ENCODE results near the gene SERPINF2. TPM values are rescaled to one million over a fixed set of nuclear protein-coding genes. Genes with fewer than 3 reads are reported as not detected.

The SERPINF2 gene
- total RNA-seq, 4 donors from 2014 or later, result 6.1 to 21.3 (median 11.4) TPM

GRCh38 chr17:1776328-1776727 is 33.7 kb downstream of the SERPINF2 start:
- H3K4me3 ChIP-seq, result no peak overlapping the region
- H3K36me3 ChIP-seq, result peaks cover 0 to 82% (median 4%) of the 10 kb centered on the region in 3 donors
- peak overlapping the region in 2 of 4 donors; percentile 79 to 92 for H3K27ac ChIP-seq
- TF ChIP-seq POLR2A (IDR thresholded peaks at IDR 0.05), result no peak
- TF ChIP-seq EP300 (IDR thresholded peaks at IDR 0.05), result no peak
- no peak for TF ChIP-seq CTCF (IDR thresholded peaks at IDR 0.05)
- DNase-seq (ENCODE audit: low spot score in 2 of 2), result no peak
- H3K27me3 ChIP-seq, result no peaks in the 10 kb centered on the region
- 85 to 88% methylated on average over 10 of the region's 10 CpGs for WGBS, 2 donors
- peaks cover 0 to 54% (median 22%) of the 10 kb centered on the region in 4 donors for H3K4me1 ChIP-seq
- H3K9me3 ChIP-seq, result no peaks in the 10 kb centered on the region

GRCh38 chr17:1776857-1777256 is 34.2 kb downstream of the SERPINF2 start:
- Histone ChIP-seq H3K36me3 (peaks cover 0 to 82% (median 4%) of the 10 kb centered on the region in 3 donors), H3K4me3 (no peak overlapping the region), H3K4me1 (peaks cover 0 to 59% (median 26%) of the 10 kb centered on the region in 4 donors), H3K9me3 (no peaks in the 10 kb centered on the region), H3K27me3 (no peaks in the 10 kb centered on the region), H3K27ac (peak overlapping the region in 2 of 4 donors; percentile 79 to 92)
- TF ChIP-seq POLR2A (IDR thresholded peaks at IDR 0.05) (no peak), EP300 (IDR thresholded peaks at IDR 0.05) (no peak), CTCF (IDR thresholded peaks at IDR 0.05) (no peak)
- 90 to 93% methylated on average over 7 of the region's 7 CpGs for WGBS, 2 donors
- DNase-seq (ENCODE audit: low spot score in 2 of 2), result no peak

GRCh38 chr17:1779571-1780131 is 37.0 kb downstream of the SERPINF2 start:
- Histone ChIP-seq H3K27ac (peak overlapping the region; percentile 62 to 98 (median 87)), H3K4me3 (peak overlapping the region in 1 of 4 donors; percentile 4), H3K4me1 (peaks cover 0 to 59% (median 33%) of the 10 kb centered on the region in 4 donors), H3K27me3 (no peaks in the 10 kb centered on the region), H3K9me3 (no peaks in the 10 kb centered on the region), H3K36me3 (peaks cover 0 to 77% (median 4%) of the 10 kb centered on the region in 3 donors)
- WGBS, 2 donors, result 48% methylated on average over 8 of the region's 8 CpGs
- TF ChIP-seq EP300 (IDR thresholded peaks at IDR 0.05) (peak; percentile 40 to 88), CTCF (IDR thresholded peaks at IDR 0.05) (no peak), POLR2A (IDR thresholded peaks at IDR 0.05) (no peak)
- DNase-seq (ENCODE audit: low spot score in 2 of 2), result peak; percentile 90 to 97

GRCh38 chr17:1782171-1782567 is 39.5 kb downstream of the SERPINF2 start:
- Histone ChIP-seq H3K27ac (peak overlapping the region; percentile 82 to 98 (median 93)), H3K36me3 (peaks cover 0 to 69% (median 4%) of the 10 kb centered on the region in 3 donors), H3K9me3 (no peaks in the 10 kb centered on the region), H3K4me3 (peak overlapping the region in 1 of 4 donors; percentile 7), H3K4me1 (peaks cover 0 to 58% (median 36%) of the 10 kb centered on the region in 4 donors), H3K27me3 (no peaks in the 10 kb centered on the region)
- WGBS, 2 donors, result 57 to 68% methylated on average over 6 of the region's 6 CpGs
- DNase-seq (ENCODE audit: low spot score in 2 of 2), result no peak
- no peak for TF ChIP-seq CTCF (IDR thresholded peaks at IDR 0.05)
- no peak for TF ChIP-seq POLR2A (IDR thresholded peaks at IDR 0.05)
- no peak for TF ChIP-seq EP300 (IDR thresholded peaks at IDR 0.05)

GRCh38 chr17:1783271-1783670 is 40.6 kb downstream of the SERPINF2 start:
- peaks cover 0 to 60% (median 4%) of the 10 kb centered on the region in 3 donors for H3K36me3 ChIP-seq
- no peak for TF ChIP-seq EP300 (IDR thresholded peaks at IDR 0.05)
- no peak for TF ChIP-seq POLR2A (IDR thresholded peaks at IDR 0.05)
- TF ChIP-seq CTCF (IDR thresholded peaks at IDR 0.05), result no peak
- H3K27ac ChIP-seq, result peak overlapping the region; percentile 82 to 98 (median 93)
- no peaks in the 10 kb centered on the region for H3K9me3 ChIP-seq
- no peak for DNase-seq (ENCODE audit: low spot score in 2 of 2)
- WGBS, 2 donors, result 81 to 86% methylated on average over 19 of the region's 19 CpGs
- no peaks in the 10 kb centered on the region for H3K27me3 ChIP-seq
- H3K4me3 ChIP-seq, result peak overlapping the region in 2 of 4 donors; percentile 18 to 28
- peaks cover 0 to 68% (median 37%) of the 10 kb centered on the region in 4 donors for H3K4me1 ChIP-seq
